ENCODE data around the gene TRPV2. TPM values are rescaled to one million over a fixed set of nuclear protein-coding genes. Genes with fewer than 3 reads are reported as not detected.

TRPV2 gene
- total and polyA plus RNA-seq, 10 of the 15 experiments (the other 5 are each of a cell fraction or from before 2014, with no cell fraction given), result 8.9 to 94.4 (median 54.1) TPM

GRCh38 chr17:16438557-16439302 is 23.4 kb downstream of the TRPV2 start (continued):
- peak; percentile 53 for TF ChIP-seq MEF2B (IDR thresholded peaks at IDR 0.05; ENCODE audit: partially characterized antibody, poor library complexity, severe bottlenecking)
- no peak for TF ChIP-seq ZBTB40 (IDR thresholded peaks at IDR 0.05; ENCODE audit: borderline replicate concordance)
- no peak; the same call in 1 of the 2 replicates for TF ChIP-seq BMI1 (IDR thresholded peaks at IDR 0.05; ENCODE audit: borderline replicate concordance)
- TF ChIP-seq HDAC6 (IDR thresholded peaks at IDR 0.05; ENCODE audit: unreplicated experiment), result peak; percentile 63
- no peak for TF ChIP-seq EGR1 (IDR thresholded peaks at IDR 0.05; ENCODE audit: borderline replicate concordance in 1 of 2, low read depth in 2 of 2, low read length in 2 of 2)
- TF ChIP-seq RUNX3 (IDR thresholded peaks at IDR 0.05; ENCODE audit: low read length), result peak; percentile 45; the same call in 1 of the 2 replicates
- no peak for TF ChIP-seq NFXL1 (IDR thresholded peaks at IDR 0.05; ENCODE audit: borderline replicate concordance)
- peak; percentile 86 for TF ChIP-seq SP1 (IDR thresholded peaks at IDR 0.05; ENCODE audit: low read depth, low read length)
- peak; percentile 99 for TF ChIP-seq PML (IDR thresholded peaks at IDR 0.05; ENCODE audit: low read length)
- no peak for TF ChIP-seq SUPT20H (IDR thresholded peaks at IDR 0.05; ENCODE audit: borderline replicate concordance, control insufficient read depth, low read depth, low read length)
- TF ChIP-seq NRF1 (conservative IDR thresholded peaks at IDR 0.05; ENCODE audit: low read depth, low read length), result peak; percentile 90
- TF ChIP-seq DPF2 (IDR thresholded peaks at IDR 0.05), result peak; percentile 15; the same call in 1 of the 2 replicates
- peak; percentile 38 to 74; a peak in 3 of 4 replicates for TF ChIP-seq SRF (IDR thresholded peaks at IDR 0.05; ENCODE audit: low read depth in 2 of 2, low read length in 2 of 2)
- TF ChIP-seq POLR2AphosphoS5 (IDR thresholded peaks at IDR 0.05; ENCODE audit: low read length), result peak; percentile 99
- TF ChIP-seq ZBTB11 (CRISPR knock-in tag; IDR thresholded peaks at IDR 0.05), result no peak; the same call in 1 of the 2 replicates
- peak; percentile 34; the same call in 1 of the 2 replicates for TF ChIP-seq IRF4 (IDR thresholded peaks at IDR 0.05; ENCODE audit: low read depth, low read length)
- TF ChIP-seq YBX1 (IDR thresholded peaks at IDR 0.05), result no peak
- peak; percentile 97 to 98 for TF ChIP-seq BHLHE40 (IDR thresholded peaks at IDR 0.05; ENCODE audit: borderline replicate concordance in 1 of 2, low read depth in 2 of 2, low read length in 1 of 2)
- TF ChIP-seq HDGF (IDR thresholded peaks at IDR 0.05), result no peak; the same call in 1 of the 2 replicates
- no peak for TF ChIP-seq SPI1 (IDR thresholded peaks at IDR 0.05; ENCODE audit: borderline replicate concordance, insufficient read depth, low read depth, low read length)
- TF ChIP-seq SMAD1 (IDR thresholded peaks at IDR 0.05; ENCODE audit: low read depth, partially characterized antibody), result peak; percentile 29
- TF ChIP-seq EZH2 (IDR thresholded peaks at IDR 0.05; ENCODE audit: borderline replicate concordance, control insufficient read depth, low read depth, low read length), result no peak
- TF ChIP-seq IKZF1 (conservative IDR thresholded peaks at IDR 0.05), result peak; percentile 85

Measured in GM12878 (cell line).